GM18508 (cell line): ENCODE measurements around the gene NT5C3A.
A peak's percentile ranks its signal among the peaks of the same experiment; 100 is the strongest.

Experiments
- ATAC-seq: cut with Tn5 transposase; IDR thresholded peaks from one replicate; pipeline ENCODE4 v1.9.1; 2021; ENCODE audit warnings: moderate number of reproducible peaks; ENCODE audit not compliant: insufficient read depth, unreplicated experiment

The NT5C3A gene

DNA sequence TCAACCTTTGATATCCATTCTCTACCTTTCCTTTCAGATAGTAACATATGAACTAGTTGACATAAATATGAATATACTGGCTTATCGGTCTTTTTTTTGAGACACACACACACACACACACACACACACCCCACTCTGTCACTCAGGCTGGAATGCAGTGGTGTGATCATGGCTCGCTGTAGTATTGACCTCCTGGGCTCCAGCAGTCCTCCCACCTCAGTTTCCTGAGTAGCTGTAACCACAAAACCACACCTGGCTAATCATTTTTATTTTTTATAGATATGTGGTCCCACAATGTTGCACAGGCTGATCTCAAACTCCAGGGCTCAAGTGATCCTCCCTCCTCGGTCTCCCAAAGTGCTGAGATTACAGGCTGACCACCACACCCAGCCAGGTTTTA is 14.2 kb upstream of the NT5C3A start:
- ATAC-seq = peak; percentile 85

DNA sequence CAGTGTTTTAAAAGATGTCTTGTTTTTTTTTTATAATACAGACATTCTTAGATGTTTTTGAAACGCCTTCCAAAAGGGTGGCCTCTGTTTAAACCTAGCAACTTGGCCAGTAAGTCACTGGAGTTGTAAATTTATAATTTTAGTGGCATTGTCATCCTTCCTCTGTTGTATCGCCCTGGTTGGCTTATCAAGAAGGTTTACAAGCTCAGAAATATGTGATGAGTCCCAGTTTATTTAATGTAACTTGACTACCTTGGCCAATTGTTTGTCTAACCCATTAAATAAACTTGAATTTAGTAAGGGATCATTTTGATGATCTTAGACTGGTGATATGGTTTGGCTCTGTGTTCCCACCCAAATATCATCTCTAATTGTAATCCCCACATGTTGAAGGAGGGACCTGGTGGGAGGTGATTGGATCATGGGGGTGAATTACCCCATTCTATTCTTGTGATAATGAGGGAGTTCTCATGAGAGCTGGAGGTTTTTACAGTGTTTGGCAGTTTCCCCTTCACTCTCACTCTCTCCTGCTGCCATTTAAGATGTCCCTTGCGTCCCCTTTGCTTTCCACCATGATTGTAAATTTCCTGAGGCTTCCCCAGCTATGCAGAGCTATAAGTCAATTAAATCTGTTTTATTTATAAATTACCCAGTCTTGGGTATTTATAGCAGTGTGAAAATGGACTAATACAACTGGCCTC is 13.4 kb upstream of the NT5C3A start:
- ATAC-seq = no peak

DNA sequence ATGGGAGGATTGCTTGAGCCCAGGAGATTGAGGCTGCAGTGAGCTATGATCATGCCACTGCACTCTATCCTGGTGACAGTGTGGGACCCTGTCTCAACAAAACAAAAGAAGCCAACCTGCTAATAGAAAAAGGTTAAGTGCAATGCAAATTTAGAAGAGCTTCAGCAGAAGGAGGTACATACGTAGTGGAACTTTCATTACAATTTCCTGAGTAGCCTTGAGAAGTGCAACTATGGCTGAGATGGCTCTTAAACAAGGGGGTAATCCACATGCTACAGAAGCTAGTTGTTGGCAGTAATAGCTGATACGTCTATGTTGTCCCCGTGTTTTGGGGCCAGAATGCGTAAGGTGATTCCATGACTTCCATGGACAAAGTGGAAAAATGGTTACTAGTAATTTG is 10.7 kb upstream of the NT5C3A start:
- no peak for ATAC-seq

DNA sequence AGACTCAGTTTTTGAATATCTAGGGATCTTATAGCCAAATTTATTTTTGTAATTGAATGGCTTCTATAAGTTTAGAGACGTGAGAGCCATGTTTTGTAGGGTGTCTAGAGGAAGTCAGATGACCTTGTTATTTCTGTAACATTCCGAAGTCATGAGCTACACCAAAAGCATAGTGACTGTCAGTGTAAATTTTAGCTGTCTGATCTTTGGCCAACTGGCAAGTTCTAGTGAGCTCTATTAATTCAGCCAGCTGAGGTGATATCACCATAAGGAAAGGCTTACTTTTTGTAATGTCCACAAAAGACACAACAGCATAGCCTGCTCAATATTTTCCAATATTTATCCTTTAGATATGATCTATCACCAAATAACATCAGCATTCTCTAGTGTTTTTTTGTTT is 9.9 kb upstream of the NT5C3A start:
- no peak for ATAC-seq

DNA sequence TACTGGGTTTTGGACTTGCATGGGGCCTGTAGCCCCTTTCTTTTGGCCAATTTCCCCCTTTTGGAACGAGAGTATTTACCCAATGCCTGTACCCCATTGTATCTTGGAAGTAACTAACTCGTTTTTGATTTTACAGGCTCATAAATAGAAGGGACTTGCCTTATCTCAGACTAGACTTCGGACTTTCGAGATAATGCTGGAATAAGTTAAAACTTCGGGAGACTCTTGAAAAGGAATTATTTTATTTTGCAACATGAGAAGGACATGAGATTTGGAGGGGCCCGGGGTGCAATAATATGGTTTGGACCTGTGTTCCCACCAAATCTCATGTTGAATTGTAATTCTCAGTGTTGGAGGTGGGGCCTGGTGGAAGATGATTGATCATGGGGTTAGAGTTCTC is 8.3 kb upstream of the NT5C3A start:
- no peak for ATAC-seq

DNA sequence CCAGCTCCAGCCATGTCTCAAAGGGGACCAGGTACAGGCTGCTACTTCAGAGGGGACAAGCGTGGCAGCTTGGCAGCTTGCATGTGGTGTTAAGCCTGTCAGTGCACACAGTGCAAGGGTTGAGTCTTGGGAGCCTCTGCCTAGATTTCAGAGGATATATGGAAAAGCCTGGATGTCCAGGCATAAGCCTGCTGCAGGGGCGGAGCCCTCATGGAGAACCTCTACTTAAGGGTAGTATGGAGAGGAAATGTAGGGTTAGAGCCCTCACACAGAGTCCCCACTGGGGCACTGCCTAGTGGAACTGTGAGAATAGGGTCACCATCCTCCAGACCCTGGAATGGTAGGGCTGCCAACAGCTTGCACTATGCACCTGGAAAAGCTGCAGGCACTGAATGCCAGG is 7.7 kb upstream of the NT5C3A start:
- no peak for ATAC-seq

DNA sequence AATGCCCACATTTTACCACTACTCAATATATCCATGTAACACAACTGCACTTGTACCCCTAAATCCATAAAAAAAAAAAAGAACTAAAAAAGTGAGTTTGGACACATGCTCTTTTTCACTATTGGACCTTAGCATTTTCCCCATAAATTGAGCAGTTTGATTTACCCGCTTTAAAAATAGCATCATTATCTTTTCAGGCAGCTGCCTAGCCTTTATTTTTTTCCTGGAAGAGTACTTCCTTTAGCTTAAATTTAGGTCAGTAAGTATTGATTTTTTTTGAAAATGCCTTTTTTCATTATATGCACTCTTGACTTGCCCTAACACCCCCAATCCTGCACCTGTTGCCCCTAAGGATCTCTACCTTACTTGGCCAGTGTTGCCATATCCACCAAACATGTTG is 5.3 kb upstream of the NT5C3A start:
- no peak for ATAC-seq

DNA sequence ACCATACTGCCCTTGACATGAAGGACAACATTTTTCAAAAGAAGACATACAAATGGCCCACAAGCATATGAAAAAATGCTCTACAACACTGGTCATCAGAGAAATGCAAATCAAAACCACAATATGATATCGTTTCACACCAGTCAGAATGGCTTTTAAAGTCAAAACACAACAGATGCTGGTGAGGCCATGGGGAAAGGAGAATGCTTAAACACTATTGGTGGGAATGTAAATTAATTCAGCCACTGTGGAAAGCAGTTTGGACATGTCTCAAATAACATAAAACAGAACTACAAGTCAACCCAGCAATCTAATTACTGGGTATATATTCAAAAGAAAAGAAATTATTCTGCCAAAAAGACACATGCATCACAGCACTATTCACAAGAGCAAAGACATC is 4.2 kb upstream of the NT5C3A start:
- no peak for ATAC-seq

DNA sequence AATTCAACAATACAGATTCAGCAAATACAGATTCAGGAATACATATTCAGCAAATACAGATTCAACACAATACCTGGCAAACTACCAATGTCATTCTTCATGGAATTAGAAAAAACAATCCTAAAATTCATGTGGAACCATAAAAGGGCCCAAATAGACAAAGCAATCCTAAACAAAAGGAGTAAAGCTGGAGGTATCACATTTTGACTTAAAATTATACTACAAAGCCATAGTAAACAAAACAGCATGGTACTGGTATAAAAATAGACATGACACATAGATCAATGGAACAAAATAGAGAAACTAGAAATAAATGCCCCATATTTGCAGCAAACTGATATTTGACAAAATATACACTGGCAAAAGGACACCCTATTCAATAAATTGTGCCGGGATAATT is 3.4 kb upstream of the NT5C3A start:
- ATAC-seq = no peak

DNA sequence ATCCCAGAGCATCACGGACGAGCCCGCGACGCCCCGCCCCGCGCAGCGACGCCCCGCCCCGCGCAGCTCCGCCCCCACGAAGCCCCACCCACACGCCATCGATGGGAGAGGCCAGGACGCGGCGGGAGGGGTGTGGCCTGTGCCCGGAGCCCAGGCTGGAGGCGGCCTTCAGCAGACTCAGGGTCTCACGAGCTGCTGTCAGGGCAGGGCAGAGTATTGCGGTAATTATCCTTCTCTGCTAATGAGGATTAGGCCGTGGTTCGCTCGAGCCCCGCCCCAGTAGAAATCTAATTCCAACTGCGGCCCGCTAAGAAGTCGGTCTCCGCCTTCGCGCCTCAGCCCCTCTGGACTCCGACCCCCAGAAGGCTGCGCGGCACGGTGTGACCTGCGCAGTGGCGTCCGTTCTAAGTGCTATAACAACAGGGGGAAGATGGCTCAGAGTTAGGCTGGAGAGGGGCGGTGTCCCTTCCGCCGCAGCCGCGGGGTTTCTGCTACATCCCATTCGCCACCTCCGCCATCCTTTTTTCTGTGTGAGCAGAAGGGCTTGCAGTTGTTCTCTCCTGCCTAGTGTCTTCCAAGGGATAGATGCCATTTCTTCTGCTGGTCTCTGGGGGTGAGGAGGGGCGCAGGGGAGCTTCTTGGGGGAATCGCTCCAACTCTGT is 337 bp upstream of the NT5C3A start:
- ATAC-seq = peak; percentile 86

DNA sequence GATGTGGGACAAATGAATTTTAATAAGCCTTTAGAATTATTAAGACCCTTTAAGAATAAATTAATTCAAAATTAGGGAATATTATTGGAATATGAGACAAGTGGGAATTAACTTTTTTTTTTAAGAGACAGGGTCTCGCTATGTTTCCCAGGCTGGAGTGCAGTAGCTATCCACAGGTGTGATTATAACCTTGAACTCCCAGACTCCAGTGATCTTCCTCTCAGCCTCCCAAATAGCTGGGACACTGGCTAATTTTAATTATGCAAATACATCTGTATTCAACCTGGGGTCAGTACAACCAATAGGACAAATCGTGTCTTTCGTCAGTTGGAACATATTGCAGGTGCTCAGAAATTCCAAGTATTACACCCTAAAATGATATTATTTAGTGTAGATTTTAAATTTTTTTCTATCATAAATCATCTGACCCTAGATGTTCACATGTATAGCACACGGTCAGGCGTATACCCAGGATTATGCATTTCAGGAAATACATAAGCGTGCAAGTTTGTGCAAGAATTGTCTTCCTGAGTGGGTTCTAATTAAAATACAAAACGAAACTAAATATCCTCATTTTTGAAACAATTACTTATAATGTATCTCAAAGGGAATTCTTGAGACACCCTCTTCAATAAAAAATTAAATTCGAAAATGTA is 1.2 kb downstream of the NT5C3A start:
- no peak for ATAC-seq

DNA sequence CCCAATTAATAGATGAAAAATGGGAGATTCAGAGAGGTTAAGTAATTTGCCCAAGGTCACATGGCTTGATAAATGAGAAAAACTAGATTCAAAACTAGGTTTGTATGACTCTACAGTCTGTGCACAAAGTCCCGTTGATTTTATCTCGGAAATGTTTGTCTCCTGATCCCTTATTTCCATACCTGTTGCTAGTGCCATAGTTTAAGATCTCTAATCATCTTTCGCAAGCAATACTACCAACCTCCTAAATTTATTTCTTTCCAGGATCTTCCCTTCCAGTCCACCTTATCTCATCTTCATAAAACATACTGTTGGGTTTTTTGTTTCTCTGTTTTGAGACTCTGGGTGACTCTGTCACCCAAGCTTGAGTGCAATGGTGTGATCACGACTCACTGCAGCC is 2.9 kb downstream of the NT5C3A start:
- ATAC-seq = no peak

DNA sequence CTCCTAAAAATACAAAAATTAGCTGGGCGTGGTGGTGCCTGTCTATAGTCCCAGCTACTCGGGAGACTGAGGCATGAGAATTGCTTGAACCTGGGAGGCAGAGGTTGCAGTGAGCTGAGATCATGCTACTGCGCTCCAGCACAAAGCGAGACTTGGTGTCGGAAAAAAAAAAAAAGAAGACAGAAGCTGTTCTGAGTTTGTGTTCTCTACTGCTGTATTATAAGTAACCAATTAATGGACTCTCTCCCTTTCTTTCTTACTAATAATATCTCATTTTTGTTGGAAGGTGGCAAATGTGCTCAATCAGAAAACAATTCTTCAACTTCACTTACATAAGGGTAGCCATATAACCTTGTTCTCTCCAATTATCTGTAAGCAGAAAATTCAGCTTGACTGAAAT is 7.4 kb downstream of the NT5C3A start:
- no peak for ATAC-seq

DNA sequence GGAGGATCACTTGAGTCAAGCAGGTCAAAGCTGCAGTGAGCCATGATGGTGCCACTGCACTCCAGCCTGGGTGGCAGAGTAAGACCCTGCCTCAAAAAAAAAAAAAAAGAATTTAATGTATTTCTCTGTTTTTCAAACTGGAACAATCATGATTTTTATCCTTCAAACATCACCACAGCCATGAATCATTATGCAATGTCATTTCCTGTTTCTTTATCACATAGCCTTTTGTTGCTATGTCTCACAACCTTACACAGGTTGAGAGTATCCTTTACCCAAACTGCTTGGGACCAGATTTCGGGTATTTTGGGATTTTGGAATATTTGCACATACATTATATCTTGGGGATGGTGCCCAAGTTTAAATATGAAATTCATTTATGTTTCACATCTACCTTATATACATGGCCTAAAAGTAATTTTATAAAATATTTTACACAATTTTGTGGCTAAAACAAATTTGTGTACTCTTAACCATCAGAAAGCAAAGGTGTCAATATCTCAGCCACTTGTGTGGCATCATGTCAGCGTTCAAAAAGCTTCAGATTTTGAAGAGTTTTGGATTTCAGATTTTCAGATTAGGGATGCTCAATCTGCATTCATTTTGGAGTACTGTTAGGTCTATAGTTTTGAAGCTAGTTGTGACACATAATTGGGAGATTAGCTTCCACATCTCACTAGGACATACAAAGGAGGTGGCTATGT is 8.2 kb downstream of the NT5C3A start:
- no peak for ATAC-seq

DNA sequence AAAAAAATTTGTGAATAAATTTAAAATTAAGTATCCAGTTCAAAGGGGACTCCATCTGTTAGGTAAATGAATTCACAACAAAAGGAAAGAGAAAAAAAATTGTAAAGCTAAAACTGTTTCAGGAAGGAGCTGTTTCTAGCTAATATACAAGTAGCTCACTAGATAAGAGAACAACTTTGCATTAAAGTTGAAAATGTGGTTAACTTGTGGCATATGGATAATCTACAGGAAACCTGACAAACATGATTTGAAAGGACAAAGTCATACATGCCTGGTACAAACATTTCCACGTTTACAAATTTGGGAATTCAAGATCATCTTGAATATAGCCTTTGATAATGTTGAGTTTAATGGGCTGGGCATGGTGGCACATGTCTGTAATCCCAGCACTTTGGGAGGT is 8.9 kb downstream of the NT5C3A start:
- ATAC-seq = no peak

DNA sequence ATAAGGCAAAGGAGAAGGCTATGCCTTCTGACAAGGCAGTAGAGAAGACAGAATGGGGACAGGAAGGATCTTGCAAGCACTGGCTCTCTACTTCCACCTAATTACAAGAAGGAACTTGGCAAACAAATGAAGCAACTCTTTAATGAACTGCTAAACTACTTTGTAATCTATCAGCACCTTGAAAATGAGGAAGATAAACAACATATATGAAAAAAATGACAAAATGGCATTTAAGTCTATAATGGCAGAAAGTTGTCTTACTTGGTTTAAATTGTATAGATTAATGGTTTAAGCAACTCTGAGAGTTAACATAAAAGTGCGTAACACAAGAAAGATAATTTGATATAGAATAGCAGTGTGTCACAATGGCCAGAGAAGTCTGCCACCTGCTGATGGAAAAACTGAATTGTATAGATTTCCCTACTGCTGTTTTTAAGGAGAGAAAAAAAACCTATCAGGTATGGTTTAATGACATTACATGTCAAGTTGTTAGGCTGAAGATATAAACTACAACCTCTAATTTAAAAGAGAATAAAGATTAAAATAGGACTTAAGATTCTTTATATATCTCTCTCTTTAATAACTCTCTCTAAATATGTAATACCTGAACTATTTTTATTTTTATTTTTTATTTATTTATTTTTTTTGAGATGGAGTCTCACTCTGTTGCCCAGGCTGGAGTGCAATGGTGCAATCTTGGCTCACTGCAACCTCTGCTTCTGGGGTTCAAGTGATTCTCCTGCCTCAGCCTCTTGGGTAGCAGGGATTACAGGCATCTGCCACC is 11.8 kb downstream of the NT5C3A start:
- ATAC-seq = peak; percentile 45

DNA sequence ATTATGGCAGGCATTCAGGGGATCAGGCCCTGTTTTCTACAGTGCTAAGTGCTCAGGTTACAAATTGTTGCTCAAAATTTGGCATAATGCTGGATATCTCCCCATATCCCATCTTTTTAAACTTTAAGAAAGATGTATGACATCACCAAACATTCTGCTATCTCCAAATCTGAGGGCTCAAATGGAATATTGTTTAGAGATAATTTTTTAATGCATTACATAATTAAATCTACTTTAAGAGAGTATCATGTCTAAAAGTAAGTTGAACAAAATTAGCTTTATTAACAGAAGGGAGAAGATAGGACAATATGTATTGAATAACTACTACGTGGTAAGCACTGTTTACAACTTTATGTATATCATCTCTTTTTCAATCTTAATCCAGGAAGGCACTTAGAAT is 13.9 kb downstream of the NT5C3A start:
- no peak for ATAC-seq

DNA sequence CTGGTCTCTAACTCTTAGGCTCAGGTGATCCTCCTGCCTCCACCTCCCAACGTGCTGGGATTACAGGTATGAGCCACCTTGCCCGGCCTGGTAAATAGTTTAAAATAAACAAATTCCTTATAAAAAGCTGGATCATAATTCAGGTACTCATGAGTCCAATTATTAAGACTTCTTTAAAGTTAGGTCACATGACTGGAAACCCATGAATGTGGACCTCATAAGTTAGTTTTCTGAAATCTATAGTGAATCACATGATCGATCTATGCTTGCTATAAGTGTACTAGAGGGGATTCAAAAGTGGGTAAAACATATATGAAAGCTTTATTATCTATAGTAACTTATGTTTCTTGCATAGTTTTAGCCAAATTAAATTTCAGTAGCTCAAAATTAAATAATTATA is 14.3 kb downstream of the NT5C3A start:
- no peak for ATAC-seq

DNA sequence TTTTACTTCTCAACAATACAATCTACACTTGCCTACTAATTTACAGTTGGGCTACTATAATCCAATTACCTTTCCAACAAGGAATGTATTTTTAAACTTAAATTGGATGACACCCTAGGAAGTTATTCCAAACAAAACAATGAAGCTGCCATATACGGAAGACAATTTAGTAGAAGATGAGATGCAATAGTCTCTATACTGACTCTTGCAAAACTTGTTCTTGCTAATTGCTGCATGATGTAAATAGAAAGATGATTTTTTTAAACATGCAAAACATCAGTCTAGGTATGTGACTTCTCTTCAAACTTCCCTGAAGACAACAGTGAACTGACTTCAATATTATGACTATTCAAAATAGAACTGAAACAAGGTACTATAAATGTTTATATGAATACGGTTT is 17.6 kb downstream of the NT5C3A start:
- no peak for ATAC-seq

DNA sequence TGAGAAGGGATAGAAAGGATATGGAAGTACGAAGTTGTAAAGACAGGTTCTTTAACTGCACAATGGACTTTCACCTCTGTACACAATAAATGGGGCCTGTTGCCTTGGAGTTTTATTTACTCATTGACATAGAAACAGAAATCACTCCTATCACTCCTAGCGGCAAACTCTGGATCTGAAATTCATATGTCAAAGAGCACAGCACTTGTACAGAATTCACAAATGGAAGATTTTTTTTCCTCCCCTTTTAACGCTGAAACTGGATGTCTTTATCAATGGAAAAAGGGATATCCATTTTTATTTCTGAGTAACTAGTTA is 18.2 kb downstream of the NT5C3A start:
- no peak for ATAC-seq
